Panc1 (cell line): Measurements from ENCODE around the gene PANK2.

Experiments used
- POLR2AphosphoS5 ChIP-seq: IDR thresholded peaks from 2 replicates; pipeline ENCODE4 v1.6.1; 2012; ENCODE audit warnings: mild to moderate bottlenecking, low read depth, low read length, moderate library complexity
- TF ChIP-seq, protein P1 (sequence below): fragments of 450-650 bp; IDR thresholded peaks from 2 replicates; pipeline ENCODE4 v1.5.1; 2017; ENCODE audit warnings: mild to moderate bottlenecking
- TF ChIP-seq, protein P2 (sequence below), 2 experiments: IDR thresholded peaks; 2 replicates each; pipeline ENCODE4 v1.6.1; 2011 to 2012; ENCODE audit warnings: low read depth in 2 of 2, control low read depth in 1 of 2, low read length in 1 of 2, mild to moderate bottlenecking in 1 of 2, moderate library complexity in 1 of 2; ENCODE audit not compliant: insufficient read depth in 1 of 2

DNA sequence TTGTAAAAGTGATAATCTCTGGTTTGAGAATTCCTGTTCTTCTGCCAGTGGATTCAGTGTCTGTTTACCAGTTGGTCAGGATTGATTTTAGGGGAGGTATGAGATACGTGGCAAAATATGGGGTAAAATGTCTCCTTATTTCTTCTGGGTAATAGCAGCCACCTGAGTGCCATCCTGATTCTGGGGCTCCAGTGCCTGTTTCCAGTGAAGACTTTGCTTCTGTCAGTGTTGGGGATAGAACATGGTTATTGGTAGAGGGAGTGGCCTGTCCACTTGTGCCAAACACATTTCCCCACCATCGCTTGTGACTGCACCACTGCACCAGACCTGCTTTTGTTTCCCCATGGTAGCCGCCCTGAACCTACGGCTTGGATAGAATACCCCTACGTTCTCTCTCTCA is 15.7 kb downstream of the PANK2 start:
- TF ChIP-seq, protein P1, sequence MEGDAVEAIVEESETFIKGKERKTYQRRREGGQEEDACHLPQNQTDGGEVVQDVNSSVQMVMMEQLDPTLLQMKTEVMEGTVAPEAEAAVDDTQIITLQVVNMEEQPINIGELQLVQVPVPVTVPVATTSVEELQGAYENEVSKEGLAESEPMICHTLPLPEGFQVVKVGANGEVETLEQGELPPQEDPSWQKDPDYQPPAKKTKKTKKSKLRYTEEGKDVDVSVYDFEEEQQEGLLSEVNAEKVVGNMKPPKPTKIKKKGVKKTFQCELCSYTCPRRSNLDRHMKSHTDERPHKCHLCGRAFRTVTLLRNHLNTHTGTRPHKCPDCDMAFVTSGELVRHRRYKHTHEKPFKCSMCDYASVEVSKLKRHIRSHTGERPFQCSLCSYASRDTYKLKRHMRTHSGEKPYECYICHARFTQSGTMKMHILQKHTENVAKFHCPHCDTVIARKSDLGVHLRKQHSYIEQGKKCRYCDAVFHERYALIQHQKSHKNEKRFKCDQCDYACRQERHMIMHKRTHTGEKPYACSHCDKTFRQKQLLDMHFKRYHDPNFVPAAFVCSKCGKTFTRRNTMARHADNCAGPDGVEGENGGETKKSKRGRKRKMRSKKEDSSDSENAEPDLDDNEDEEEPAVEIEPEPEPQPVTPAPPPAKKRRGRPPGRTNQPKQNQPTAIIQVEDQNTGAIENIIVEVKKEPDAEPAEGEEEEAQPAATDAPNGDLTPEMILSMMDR = no peak
- TF ChIP-seq, protein P2, sequence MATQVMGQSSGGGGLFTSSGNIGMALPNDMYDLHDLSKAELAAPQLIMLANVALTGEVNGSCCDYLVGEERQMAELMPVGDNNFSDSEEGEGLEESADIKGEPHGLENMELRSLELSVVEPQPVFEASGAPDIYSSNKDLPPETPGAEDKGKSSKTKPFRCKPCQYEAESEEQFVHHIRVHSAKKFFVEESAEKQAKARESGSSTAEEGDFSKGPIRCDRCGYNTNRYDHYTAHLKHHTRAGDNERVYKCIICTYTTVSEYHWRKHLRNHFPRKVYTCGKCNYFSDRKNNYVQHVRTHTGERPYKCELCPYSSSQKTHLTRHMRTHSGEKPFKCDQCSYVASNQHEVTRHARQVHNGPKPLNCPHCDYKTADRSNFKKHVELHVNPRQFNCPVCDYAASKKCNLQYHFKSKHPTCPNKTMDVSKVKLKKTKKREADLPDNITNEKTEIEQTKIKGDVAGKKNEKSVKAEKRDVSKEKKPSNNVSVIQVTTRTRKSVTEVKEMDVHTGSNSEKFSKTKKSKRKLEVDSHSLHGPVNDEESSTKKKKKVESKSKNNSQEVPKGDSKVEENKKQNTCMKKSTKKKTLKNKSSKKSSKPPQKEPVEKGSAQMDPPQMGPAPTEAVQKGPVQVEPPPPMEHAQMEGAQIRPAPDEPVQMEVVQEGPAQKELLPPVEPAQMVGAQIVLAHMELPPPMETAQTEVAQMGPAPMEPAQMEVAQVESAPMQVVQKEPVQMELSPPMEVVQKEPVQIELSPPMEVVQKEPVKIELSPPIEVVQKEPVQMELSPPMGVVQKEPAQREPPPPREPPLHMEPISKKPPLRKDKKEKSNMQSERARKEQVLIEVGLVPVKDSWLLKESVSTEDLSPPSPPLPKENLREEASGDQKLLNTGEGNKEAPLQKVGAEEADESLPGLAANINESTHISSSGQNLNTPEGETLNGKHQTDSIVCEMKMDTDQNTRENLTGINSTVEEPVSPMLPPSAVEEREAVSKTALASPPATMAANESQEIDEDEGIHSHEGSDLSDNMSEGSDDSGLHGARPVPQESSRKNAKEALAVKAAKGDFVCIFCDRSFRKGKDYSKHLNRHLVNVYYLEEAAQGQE (IDR thresholded peaks at IDR 0.05; ENCODE audit: insufficient read depth in 1 of 2, low read depth in 2 of 2, low read length in 1 of 2) = no peak
- no peak for TF ChIP-seq POLR2AphosphoS5
